ENCODE results near the gene ARHGEF28. TPM values are rescaled to one million over a fixed set of nuclear protein-coding genes. Genes with fewer than 3 reads are reported as not detected.

Gene ARHGEF28
- polyA plus RNA-seq, 1 donor from 2014 or later: not detected

DNA sequence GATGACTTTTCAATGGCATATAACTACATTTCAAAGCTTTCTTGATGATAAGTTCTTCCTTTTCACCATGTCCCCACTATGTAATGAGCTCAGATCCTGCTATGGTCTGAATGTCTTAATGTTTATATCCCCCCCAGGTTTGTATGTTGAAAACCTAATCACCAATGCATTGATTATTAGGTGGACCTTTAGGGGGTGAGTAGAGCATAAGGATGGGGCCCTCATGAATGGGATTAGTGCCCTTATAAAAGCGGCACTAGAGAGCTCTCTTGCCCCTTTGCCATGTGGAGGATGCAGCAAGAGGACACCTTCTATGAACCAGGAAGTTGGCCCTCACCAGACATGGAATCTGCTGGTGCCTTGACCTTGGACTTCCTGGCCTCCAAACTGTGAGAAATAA, 316.8 kb downstream of the ARHGEF28 start:
- Histone ChIP-seq H3F3A (ENCODE audit: insufficient read depth, low read length, poor library complexity, severe bottlenecking) (no peaks in the 10 kb centered on the region), H3K4me2 (ENCODE audit: low read length) (no peak overlapping the region), H3K27ac (ENCODE audit: low read length) (no peak overlapping the region), H3K27me3 (ENCODE audit: insufficient read depth, low read depth, low read length) (no peaks in the 10 kb centered on the region), H3K79me2 (replicated peaks; ENCODE audit: insufficient read depth, low read length) (no peaks in the 10 kb centered on the region), H3K9me3 (ENCODE audit: low read length) (no peaks in the 10 kb centered on the region), H4K20me1 (ENCODE audit: insufficient read depth) (no peaks in the 10 kb centered on the region), H3K9me2 (ENCODE audit: insufficient read depth, low read length) (no peaks in the 10 kb centered on the region), H3K9ac (ENCODE audit: low read length) (no peak overlapping the region), H2AFZ (ENCODE audit: low read depth, low read length) (no peak overlapping the region), H3K4me3 (ENCODE audit: low read length) (no peak overlapping the region), H3K36me3 (ENCODE audit: insufficient read depth, low read length) (no peaks in the 10 kb centered on the region)
- no peak for TF ChIP-seq CTCF (IDR thresholded peaks at IDR 0.05; ENCODE audit: poor library complexity, severe bottlenecking)
- no peak for TF ChIP-seq EZH2 (IDR thresholded peaks at IDR 0.05; ENCODE audit: borderline replicate concordance, insufficient read depth, low read length, poor library complexity, severe bottlenecking)
- TF ChIP-seq POLR2AphosphoS5 (IDR thresholded peaks at IDR 0.05): no peak
- TF ChIP-seq EP300 (conservative IDR thresholded peaks at IDR 0.05; ENCODE audit: poor library complexity, severe bottlenecking): no peak
- TF ChIP-seq RAD21 (conservative IDR thresholded peaks at IDR 0.05): no peak

GRCh38 chr5:73943397-73943796, 317.4 kb downstream of the ARHGEF28 start:
- Histone ChIP-seq H4K20me1 (ENCODE audit: insufficient read depth) (no peaks in the 10 kb centered on the region), H3K36me3 (ENCODE audit: insufficient read depth, low read length) (no peaks in the 10 kb centered on the region)

More at GRCh38 chr5:73943397-73943796, 317.4 kb downstream of the ARHGEF28 start:
- no peaks in the 10 kb centered on the region for H3K79me2 ChIP-seq (replicated peaks; ENCODE audit: insufficient read depth, low read length)
- TF ChIP-seq RAD21 (conservative IDR thresholded peaks at IDR 0.05): no peak
- no peak for TF ChIP-seq EP300 (conservative IDR thresholded peaks at IDR 0.05; ENCODE audit: poor library complexity, severe bottlenecking)
- TF ChIP-seq, protein P1, sequence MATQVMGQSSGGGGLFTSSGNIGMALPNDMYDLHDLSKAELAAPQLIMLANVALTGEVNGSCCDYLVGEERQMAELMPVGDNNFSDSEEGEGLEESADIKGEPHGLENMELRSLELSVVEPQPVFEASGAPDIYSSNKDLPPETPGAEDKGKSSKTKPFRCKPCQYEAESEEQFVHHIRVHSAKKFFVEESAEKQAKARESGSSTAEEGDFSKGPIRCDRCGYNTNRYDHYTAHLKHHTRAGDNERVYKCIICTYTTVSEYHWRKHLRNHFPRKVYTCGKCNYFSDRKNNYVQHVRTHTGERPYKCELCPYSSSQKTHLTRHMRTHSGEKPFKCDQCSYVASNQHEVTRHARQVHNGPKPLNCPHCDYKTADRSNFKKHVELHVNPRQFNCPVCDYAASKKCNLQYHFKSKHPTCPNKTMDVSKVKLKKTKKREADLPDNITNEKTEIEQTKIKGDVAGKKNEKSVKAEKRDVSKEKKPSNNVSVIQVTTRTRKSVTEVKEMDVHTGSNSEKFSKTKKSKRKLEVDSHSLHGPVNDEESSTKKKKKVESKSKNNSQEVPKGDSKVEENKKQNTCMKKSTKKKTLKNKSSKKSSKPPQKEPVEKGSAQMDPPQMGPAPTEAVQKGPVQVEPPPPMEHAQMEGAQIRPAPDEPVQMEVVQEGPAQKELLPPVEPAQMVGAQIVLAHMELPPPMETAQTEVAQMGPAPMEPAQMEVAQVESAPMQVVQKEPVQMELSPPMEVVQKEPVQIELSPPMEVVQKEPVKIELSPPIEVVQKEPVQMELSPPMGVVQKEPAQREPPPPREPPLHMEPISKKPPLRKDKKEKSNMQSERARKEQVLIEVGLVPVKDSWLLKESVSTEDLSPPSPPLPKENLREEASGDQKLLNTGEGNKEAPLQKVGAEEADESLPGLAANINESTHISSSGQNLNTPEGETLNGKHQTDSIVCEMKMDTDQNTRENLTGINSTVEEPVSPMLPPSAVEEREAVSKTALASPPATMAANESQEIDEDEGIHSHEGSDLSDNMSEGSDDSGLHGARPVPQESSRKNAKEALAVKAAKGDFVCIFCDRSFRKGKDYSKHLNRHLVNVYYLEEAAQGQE (IDR thresholded peaks at IDR 0.05; ENCODE audit: borderline replicate concordance): no peak
- no peak for TF ChIP-seq MXI1 (conservative IDR thresholded peaks at IDR 0.05; ENCODE audit: poor library complexity, severe bottlenecking)
- no peak for TF ChIP-seq SMC3 (conservative IDR thresholded peaks at IDR 0.05; ENCODE audit: poor library complexity)
- no peak for TF ChIP-seq POLR2AphosphoS5 (IDR thresholded peaks at IDR 0.05)
- no peak for TF ChIP-seq CTCF (IDR thresholded peaks at IDR 0.05; ENCODE audit: poor library complexity, severe bottlenecking)
- H3K27ac ChIP-seq (ENCODE audit: low read length): no peak overlapping the region
- no peak overlapping the region for H3K4me3 ChIP-seq (ENCODE audit: low read length)
- H3F3A ChIP-seq (ENCODE audit: insufficient read depth, low read length, poor library complexity, severe bottlenecking): no peaks in the 10 kb centered on the region
- no peaks in the 10 kb centered on the region for H3K9me3 ChIP-seq (ENCODE audit: low read length)
- H3K27me3 ChIP-seq (ENCODE audit: insufficient read depth, low read depth, low read length): no peaks in the 10 kb centered on the region
- no peak overlapping the region for H2AFZ ChIP-seq (ENCODE audit: low read depth, low read length)
- H3K4me2 ChIP-seq (ENCODE audit: low read length): no peak overlapping the region
- no peak overlapping the region for H3K9ac ChIP-seq (ENCODE audit: low read length)
- H3K9me2 ChIP-seq (ENCODE audit: insufficient read depth, low read length): no peaks in the 10 kb centered on the region

Measured in neural cell (in vitro differentiated cells).